LNCaP clone FGC (cell line): ENCODE data around the gene MTMR11.
A peak's percentile ranks its signal among the peaks of the same experiment; 100 is the strongest.
"Not testable (repeated sequence)": the region's sequence is repeated elsewhere in the genome, so short reads cannot be mapped to it uniquely, and the experiment has no call there.

ENCODE experiments used
- DNase-seq: peaks from one replicate; pipeline ENCODE4 v3.0.0-alpha.2; 2011; ENCODE audit warnings: low read depth
- H3K4me3 ChIP-seq: 2 replicates; pipeline ENCODE4 v1.5.1; 2011; ENCODE audit warnings: mild to moderate bottlenecking, low read depth, low read length, control low read depth
- CTCF ChIP-seq: IDR thresholded peaks from 2 replicates; pipeline ENCODE4 v1.5.1; 2012; ENCODE audit warnings: mild to moderate bottlenecking; ENCODE audit not compliant: control insufficient read depth, insufficient read depth; ENCODE audit errors: extremely low read depth

The MTMR11 gene

DNA sequence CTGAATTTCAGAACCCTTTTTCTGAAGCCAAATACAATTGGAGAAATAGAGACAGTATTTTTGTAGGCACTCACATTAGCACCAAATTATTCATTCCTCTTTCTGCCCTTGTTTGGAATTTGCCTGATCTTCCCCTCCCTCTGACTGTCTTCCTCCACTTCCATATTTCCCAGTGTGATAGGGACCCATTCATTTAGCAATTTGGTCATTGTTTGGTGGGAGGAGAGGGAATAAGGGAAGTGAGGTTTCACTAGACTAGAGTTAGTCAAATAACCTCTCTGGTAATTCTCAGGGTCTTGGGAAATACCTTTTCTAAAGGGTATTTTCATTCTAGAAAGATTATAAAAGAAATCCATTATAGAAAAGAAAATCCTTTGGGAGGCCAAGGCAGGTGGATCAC, 31.0 kb upstream of the MTMR11 start:
- no peak overlapping the region for H3K4me3 ChIP-seq
- no peak for DNase-seq
- no peak for TF ChIP-seq CTCF

GRCh38 chr1:149967041-149967440, 30.4 kb upstream of the MTMR11 start:
- TF ChIP-seq CTCF: no peak
- DNase-seq: no peak
- no peak overlapping the region for H3K4me3 ChIP-seq

DNA sequence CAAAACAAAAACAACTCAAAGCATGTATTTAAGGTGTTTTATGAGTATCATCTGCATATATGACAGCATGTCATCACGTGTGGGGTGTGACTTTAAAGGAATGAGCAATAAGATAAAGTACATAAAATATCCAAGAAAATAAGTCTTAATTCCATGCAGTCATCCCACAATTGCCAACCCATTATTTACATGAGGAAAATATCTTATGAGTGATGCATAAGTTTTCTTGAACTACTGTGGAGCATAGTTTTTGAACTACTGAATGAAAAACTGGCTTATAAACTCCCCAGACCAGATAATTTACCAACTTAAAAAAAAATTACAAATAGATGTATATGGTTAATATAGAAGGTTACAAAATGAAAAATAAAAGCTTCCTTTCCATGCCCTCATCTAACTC, 29.7 kb upstream of the MTMR11 start:
- H3K4me3 ChIP-seq: no peak overlapping the region
- DNase-seq: no peak
- TF ChIP-seq CTCF: no peak

DNA sequence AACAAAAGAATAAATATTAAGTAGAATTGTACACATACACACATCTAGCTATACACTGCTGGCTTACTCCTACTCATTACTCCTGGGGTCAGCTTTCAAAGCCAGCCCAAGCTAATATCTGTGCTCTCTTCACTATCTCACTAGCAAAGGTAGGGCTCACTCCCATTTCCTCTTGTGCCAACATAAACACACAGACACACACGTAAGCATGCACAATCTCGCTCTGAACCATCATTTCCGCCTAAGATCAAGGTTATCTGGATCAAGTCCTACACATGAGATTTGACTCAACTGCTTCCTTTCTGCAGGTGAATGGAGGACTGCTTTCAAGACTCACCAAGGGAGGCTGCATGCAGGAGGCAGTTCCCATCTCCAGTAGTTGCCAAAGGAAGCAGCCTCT, 28.8 kb upstream of the MTMR11 start:
- H3K4me3 ChIP-seq: no peak overlapping the region
- DNase-seq: no peak
- TF ChIP-seq CTCF: no peak

GRCh38 chr1:149963358-149963757, 26.7 kb upstream of the MTMR11 start:
- H3K4me3 ChIP-seq: no peak overlapping the region
- no peak for DNase-seq
- no peak for TF ChIP-seq CTCF

DNA sequence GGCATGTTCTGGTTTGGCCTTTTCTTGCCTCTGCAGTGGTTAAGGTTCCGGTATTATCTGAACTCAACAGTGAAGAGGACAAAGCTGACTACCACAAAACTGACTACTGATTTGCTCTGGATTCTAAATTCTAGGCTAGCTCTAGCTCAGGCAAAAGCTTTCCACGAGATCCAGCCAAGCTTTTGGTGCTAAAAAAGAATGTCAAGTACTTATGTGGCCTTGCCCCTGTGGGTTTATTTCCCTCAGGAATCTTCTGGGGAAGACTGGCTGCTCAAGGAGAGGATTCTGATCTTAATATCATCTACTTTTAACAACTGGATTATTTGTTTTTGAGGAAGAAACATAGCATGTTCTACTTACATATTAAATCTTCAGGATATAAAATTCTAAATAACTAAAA, 26.1 kb upstream of the MTMR11 start:
- no peak overlapping the region for H3K4me3 ChIP-seq
- DNase-seq: no peak
- no peak for TF ChIP-seq CTCF

- peak; percentile 80 for TF ChIP-seq CTCF
- peak; percentile 49 for DNase-seq
- no peak overlapping the region for H3K4me3 ChIP-seq
Observed at GRCh38 chr1:149962039-149962647, 25.5 kb upstream of the MTMR11 start.

GRCh38 chr1:149957548-149957947, 20.9 kb upstream of the MTMR11 start:
- H3K4me3 ChIP-seq, DNase-seq: not testable (repeated sequence)
